ENCODE data around the gene GDF2. TPM values are rescaled to one million over a fixed set of nuclear protein-coding genes. Genes with fewer than 3 reads are reported as not detected.

GDF2 gene
- polyA plus RNA-seq, 1 experiment = not detected

- Histone ChIP-seq H3K27me3 (ENCODE audit: control insufficient read depth, insufficient read depth, low read length) (no peaks in the 10 kb centered on the region), H3K9me3 (ENCODE audit: control insufficient read depth, insufficient read depth, low read length) (no peaks in the 10 kb centered on the region), H3K4me3 (ENCODE audit: low read depth, low read length) (no peak overlapping the region), H3K27ac (ENCODE audit: low read depth, low read length) (no peak overlapping the region)
- no peak for DNase-seq (ENCODE audit: low read depth, low spot score)
- TF ChIP-seq, protein P1, sequence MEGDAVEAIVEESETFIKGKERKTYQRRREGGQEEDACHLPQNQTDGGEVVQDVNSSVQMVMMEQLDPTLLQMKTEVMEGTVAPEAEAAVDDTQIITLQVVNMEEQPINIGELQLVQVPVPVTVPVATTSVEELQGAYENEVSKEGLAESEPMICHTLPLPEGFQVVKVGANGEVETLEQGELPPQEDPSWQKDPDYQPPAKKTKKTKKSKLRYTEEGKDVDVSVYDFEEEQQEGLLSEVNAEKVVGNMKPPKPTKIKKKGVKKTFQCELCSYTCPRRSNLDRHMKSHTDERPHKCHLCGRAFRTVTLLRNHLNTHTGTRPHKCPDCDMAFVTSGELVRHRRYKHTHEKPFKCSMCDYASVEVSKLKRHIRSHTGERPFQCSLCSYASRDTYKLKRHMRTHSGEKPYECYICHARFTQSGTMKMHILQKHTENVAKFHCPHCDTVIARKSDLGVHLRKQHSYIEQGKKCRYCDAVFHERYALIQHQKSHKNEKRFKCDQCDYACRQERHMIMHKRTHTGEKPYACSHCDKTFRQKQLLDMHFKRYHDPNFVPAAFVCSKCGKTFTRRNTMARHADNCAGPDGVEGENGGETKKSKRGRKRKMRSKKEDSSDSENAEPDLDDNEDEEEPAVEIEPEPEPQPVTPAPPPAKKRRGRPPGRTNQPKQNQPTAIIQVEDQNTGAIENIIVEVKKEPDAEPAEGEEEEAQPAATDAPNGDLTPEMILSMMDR (IDR thresholded peaks at IDR 0.05; ENCODE audit: low read depth, low read length) = no peak
- CTCF ChIA-PET = no interaction called here
- POLR2A ChIA-PET = no interaction called here
These were observed 7.6 kb downstream of the GDF2 start for GRCh38 chr10:47329855-47330254.

- no peaks in the 10 kb centered on the region for H3K9me3 ChIP-seq (ENCODE audit: control insufficient read depth, insufficient read depth, low read length)
- no peak for DNase-seq (ENCODE audit: low read depth, low spot score)
- H3K27ac ChIP-seq (ENCODE audit: low read depth, low read length) = no peak overlapping the region
- TF ChIP-seq, protein P1 (IDR thresholded peaks at IDR 0.05; ENCODE audit: low read depth, low read length) = no peak
- ChIA-PET POLR2A (no interaction called here), CTCF (interaction anchor here (0.5 kb wide), 1 partner anchor 337 kb away, joined by 5 read pairs; no protein-coding TSS in a partner anchor)
- H3K4me3 ChIP-seq (ENCODE audit: low read depth, low read length) = no peak overlapping the region
- no peaks in the 10 kb centered on the region for H3K27me3 ChIP-seq (ENCODE audit: control insufficient read depth, insufficient read depth, low read length)
These were observed 8.1 kb downstream of the GDF2 start for GRCh38 chr10:47330366-47330765.

DNA sequence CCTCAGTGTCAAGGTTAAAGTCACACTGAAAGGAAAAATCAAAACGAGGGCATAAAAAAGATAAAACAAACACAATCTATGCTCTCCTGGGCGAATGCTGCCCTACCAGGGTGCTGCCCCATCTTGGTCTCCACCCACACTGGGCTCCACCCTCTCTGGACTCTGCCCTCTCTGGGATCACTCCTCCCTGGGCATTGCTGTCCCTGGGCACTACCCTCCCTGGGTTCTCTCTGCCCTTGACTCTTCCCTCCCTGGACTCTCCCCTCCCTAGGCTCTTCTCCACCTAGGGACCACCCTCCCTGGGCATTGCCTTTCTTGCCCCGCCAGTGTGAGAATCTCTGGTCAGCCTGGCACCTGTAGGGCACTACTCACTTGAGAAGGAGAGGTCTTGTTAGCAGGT lies 8.6 kb downstream of the GDF2 start:
- H3K27me3 ChIP-seq (ENCODE audit: control insufficient read depth, insufficient read depth, low read length) = no peaks in the 10 kb centered on the region
- TF ChIP-seq, protein P1 (IDR thresholded peaks at IDR 0.05; ENCODE audit: low read depth, low read length) = no peak
- no peak overlapping the region for H3K4me3 ChIP-seq (ENCODE audit: low read depth, low read length)
- no peaks in the 10 kb centered on the region for H3K9me3 ChIP-seq (ENCODE audit: control insufficient read depth, insufficient read depth, low read length)
- POLR2A ChIA-PET = no interaction called here
- CTCF ChIA-PET = interaction anchor here (0.5 kb wide), 1 partner anchor 337 kb away, joined by 5 read pairs; no protein-coding TSS in a partner anchor
- no peak for DNase-seq (ENCODE audit: low read depth, low spot score)
- no peak overlapping the region for H3K27ac ChIP-seq (ENCODE audit: low read depth, low read length)

- Histone ChIP-seq H3K4me3 (ENCODE audit: low read depth, low read length) (no peak overlapping the region), H3K27ac (ENCODE audit: low read depth, low read length) (no peak overlapping the region), H3K9me3 (ENCODE audit: control insufficient read depth, insufficient read depth, low read length) (no peaks in the 10 kb centered on the region), H3K27me3 (ENCODE audit: control insufficient read depth, insufficient read depth, low read length) (no peaks in the 10 kb centered on the region)
- TF ChIP-seq, protein P1 (IDR thresholded peaks at IDR 0.05; ENCODE audit: low read depth, low read length) = no peak
- ChIA-PET POLR2A (no interaction called here), CTCF (no interaction called here)
- DNase-seq (ENCODE audit: low read depth, low spot score) = no peak
These were observed 9.2 kb downstream of the GDF2 start for GRCh38 chr10:47331491-47331890.

DNA sequence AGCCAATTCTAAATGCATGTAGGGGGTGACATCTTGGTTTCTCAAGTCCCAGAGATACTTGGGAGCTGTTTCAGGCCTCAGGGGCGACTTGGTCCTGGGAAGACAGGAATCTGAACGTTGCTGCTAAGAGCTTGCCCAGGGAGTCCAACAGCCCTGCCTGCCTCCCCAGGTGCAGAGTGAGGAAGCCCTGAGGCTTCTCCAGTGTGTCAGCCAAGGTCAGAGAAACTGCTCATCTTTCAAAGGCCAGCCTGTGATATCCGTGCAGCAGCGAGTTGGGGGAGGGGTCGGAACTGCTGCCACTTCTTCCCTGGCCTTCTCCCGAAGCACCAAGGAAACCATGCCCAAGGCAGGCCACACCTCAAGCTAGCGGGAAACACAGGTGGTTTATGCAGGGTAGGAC lies 9.7 kb downstream of the GDF2 start:
- no peaks in the 10 kb centered on the region for H3K27me3 ChIP-seq (ENCODE audit: control insufficient read depth, insufficient read depth, low read length)
- H3K4me3 ChIP-seq (ENCODE audit: low read depth, low read length) = no peak overlapping the region
- CTCF ChIA-PET = no interaction called here
- POLR2A ChIA-PET = no interaction called here
- no peak for DNase-seq (ENCODE audit: low read depth, low spot score)
- TF ChIP-seq, protein P1 (IDR thresholded peaks at IDR 0.05; ENCODE audit: low read depth, low read length) = no peak
- H3K9me3 ChIP-seq (ENCODE audit: control insufficient read depth, insufficient read depth, low read length) = no peaks in the 10 kb centered on the region
- no peak overlapping the region for H3K27ac ChIP-seq (ENCODE audit: low read depth, low read length)

All from AG04450 (cell line).